HCT116 (cell line): ENCODE measurements around the gene SPPL2B. TPM values are rescaled to one million over a fixed set of nuclear protein-coding genes. Genes with fewer than 3 reads are reported as not detected.

Experiments used
- ATAC-seq: fragments of 200-7000 bp; cut with Tn5 transposase; 2 replicates; pipeline ENCODE4 v1.9.1; 2020; ENCODE audit warnings: mild to moderate bottlenecking, moderate library complexity
- BruUV-seq: library from RNA; stranded (reverse); fragments of 400-500 nt; replicated peaks from 2 replicates; lab custom pipeline; 2021; lab: Mats Ljungman, UMichigan
- CTCF ChIA-PET: fragments of 300-600 bp; sonication (Branson Sonifier 250); formaldehyde crosslinking; loops from one replicate; lab custom pipeline; 2021; ENCODE audit warnings: antibody characterized with exemption; lab: Charles Lee
- POLR2A ChIA-PET: fragments of 300-600, 350-600 bp; sonication (Branson Sonifier 250); formaldehyde crosslinking; loops from one replicate; lab custom pipeline; 2021; ENCODE audit warnings: antibody characterized with exemption; lab: Charles Lee
- RAD21 ChIA-PET, 2 experiments: fragments of 300-600 bp; sonication (Branson Sonifier 250); formaldehyde crosslinking; loops; one replicate each; lab custom pipeline; 2023; ENCODE audit warnings: low total read pairs in 2 of 2; ENCODE audit not compliant: uncharacterized antibody in 2 of 2, unreplicated experiment in 2 of 2, low non-redundant PET in 1 of 2; lab: Charles Lee
- DNase-seq: peaks from one replicate; pipeline ENCODE4 v3.0.0-alpha.2; 2010; ENCODE audit warnings: low read depth, low spot score
- H2AFZ ChIP-seq: fragments of 200-600 bp; shearing (Covaris generic), sonication (generic); 2 replicates; pipeline ENCODE4 v1.6.1; 2017; ENCODE audit warnings: low read depth, mixed run types, mixed read lengths, antibody characterized with exemption, low read length; ENCODE audit not compliant: poor library complexity, severe bottlenecking
- H3K27ac ChIP-seq: 2 replicates; pipeline ENCODE4 v1.5.1; 2012; ENCODE audit warnings: low read depth, low read length
- H3K27me3 ChIP-seq: fragments of 200-600 bp; sonication (generic); 2 replicates; pipeline ENCODE4 v1.6.1; 2016; ENCODE audit warnings: mixed run types, low read length, mixed read lengths; ENCODE audit not compliant: insufficient read depth
- H3K36me3 ChIP-seq, 2 experiments: fragments of 200-500 bp in 1 of 2; fragments of 200-600 bp in 1 of 2; sonication (Bioruptor generic) in 1 of 2; sonication (generic) in 1 of 2; 2 replicates each; pipeline versions ENCODE4 v1.5.1 to v1.6.1; 2014 to 2016; ENCODE audit warnings: low read length in 2 of 2, inconsistent platforms in 1 of 2, mixed read lengths in 1 of 2, mixed run types in 1 of 2; ENCODE audit not compliant: insufficient read depth in 2 of 2, control insufficient read depth in 1 of 2
- H3K4me1 ChIP-seq, 2 experiments: fragments of 200-600 bp in 1 of 2; sonication (generic) in 1 of 2; 2 replicates each; pipeline versions ENCODE4 v1.5.1 to v1.6.1; 2012 to 2017; ENCODE audit warnings: low read length in 2 of 2, inconsistent platforms in 1 of 2, mild to moderate bottlenecking in 1 of 2, mixed read lengths in 1 of 2, mixed run types in 1 of 2, moderate library complexity in 1 of 2; ENCODE audit not compliant: insufficient read depth in 2 of 2, control insufficient read depth in 1 of 2
- H3K4me2 ChIP-seq: fragments of 200-600 bp; sonication (generic); 2 replicates; pipeline ENCODE4 v1.6.1; 2017; ENCODE audit warnings: mixed run types, low read length, mixed read lengths
- H3K4me3 ChIP-seq, 2 experiments: fragments of 200-600 bp in 1 of 2; sonication (generic) in 1 of 2; replicated peaks in 1 of 2; 2 replicates each; pipeline ENCODE4 v1.5.1; 2011 to 2016; ENCODE audit warnings: low read length in 2 of 2, control low read depth in 1 of 2, low read depth in 1 of 2, mild to moderate bottlenecking in 1 of 2, mixed read lengths in 1 of 2, mixed run types in 1 of 2
- H3K79me2 ChIP-seq: fragments of 200-600 bp; sonication (generic); 2 replicates; pipeline ENCODE4 v1.6.1; 2017; ENCODE audit warnings: mild to moderate bottlenecking, mixed run types, low read length, moderate library complexity, mixed read lengths; ENCODE audit not compliant: insufficient read depth
- H3K9ac ChIP-seq: fragments of 200-600 bp; sonication (generic); 2 replicates; pipeline ENCODE4 v1.6.1; 2016; ENCODE audit warnings: low read length, mixed read lengths
- H3K9me2 ChIP-seq: fragments of 200-600 bp; sonication (generic), shearing (Covaris generic); 2 replicates; pipeline ENCODE4 v1.6.1; 2017; ENCODE audit warnings: mixed run types, mild to moderate bottlenecking, moderate library complexity; ENCODE audit not compliant: insufficient read depth
- H3K9me3 ChIP-seq, 2 experiments: fragments of 200-500 bp in 1 of 2; fragments of 200-600 bp in 1 of 2; sonication (Bioruptor generic) in 1 of 2; sonication (generic) in 1 of 2; 2 replicates each; pipeline ENCODE4 v1.6.1; 2014 to 2017; ENCODE audit warnings: low read length in 2 of 2, mixed read lengths in 2 of 2, inconsistent platforms in 1 of 2, low read depth in 1 of 2, mild to moderate bottlenecking in 1 of 2, mixed run types in 1 of 2, moderate library complexity in 1 of 2; ENCODE audit not compliant: control insufficient read depth in 1 of 2, insufficient read depth in 1 of 2
- H4K20me1 ChIP-seq: fragments of 200-600 bp; sonication (generic), shearing (Covaris generic); 2 replicates; pipeline ENCODE4 v1.6.1; 2017; ENCODE audit warnings: mixed run types, mild to moderate bottlenecking, moderate library complexity; ENCODE audit not compliant: insufficient read depth
- CBX3 ChIP-seq: IDR thresholded peaks from 2 replicates; pipeline ENCODE4 v1.6.1; 2012; ENCODE audit warnings: low read depth
- CTCF ChIP-seq, 3 experiments: fragments of 200-600 bp in 1 of 3; sonication (generic) in 1 of 3; IDR thresholded peaks in 2 of 3; conservative IDR thresholded peaks in 1 of 3; 2 replicates each; pipeline ENCODE4 v1.5.1; 2012 to 2017; ENCODE audit warnings: low read depth in 2 of 3, low read length in 2 of 3, antibody characterized with exemption in 1 of 3, borderline replicate concordance in 1 of 3, control low read depth in 1 of 3, mild to moderate bottlenecking in 1 of 3, mixed read lengths in 1 of 3, mixed run types in 1 of 3, moderate library complexity in 1 of 3; ENCODE audit not compliant: insufficient read depth in 1 of 3
- JUND ChIP-seq: IDR thresholded peaks from 2 replicates; pipeline ENCODE4 v1.6.1; 2012
- ZNF274 ChIP-seq: fragments of 200-500 bp; sonication (Bioruptor generic); IDR thresholded peaks from 2 replicates; pipeline ENCODE4 v1.6.1; 2014; ENCODE audit warnings: mild to moderate bottlenecking, low read depth, low read length, inconsistent platforms
- intact Hi-C: fragments of 100-400 bp; cut with micrococcal nuclease; formaldehyde crosslinking; loops from 2 replicates; pipeline ENCODE4 v1.10.0; 2022
- total RNA-seq: library from RNA; stranded (reverse); gene quantifications from one replicate; pipeline ENCODE4 v1.2.1, GENCODE V29; 2021; ENCODE audit not compliant: unreplicated experiment

SPPL2B gene
- total RNA-seq, 1 experiment from 2014 or later, result 83.1 TPM

- no peaks in the 10 kb centered on the region for H3K36me3 ChIP-seq
- BruUV-seq, result no TSS peak
- no peak overlapping the region for H3K27ac ChIP-seq
- DNase-seq, result no peak
- intact Hi-C loops, result no loop called here
- H2AFZ ChIP-seq, result no peak overlapping the region
- POLR2A ChIA-PET, result no interaction called here
- H3K9me3 ChIP-seq, result peaks cover 0 to 11% of the 10 kb centered on the region in 2 experiments; a peak in 1 of 4 replicates
- peak; percentile 71 for ATAC-seq
- peaks cover 39% of the 10 kb centered on the region for H3K79me2 ChIP-seq
- H3K4me2 ChIP-seq, result no peak overlapping the region
- no peak overlapping the region for H3K9ac ChIP-seq
- no peaks in the 10 kb centered on the region; the same call in 1 of the 2 replicates for H4K20me1 ChIP-seq
- no peaks in the 10 kb centered on the region for H3K9me2 ChIP-seq
- CTCF ChIA-PET, result no interaction called here
- RAD21 ChIA-PET, result no interaction called here
- no peak overlapping the region for H3K4me3 ChIP-seq
- TF ChIP-seq CTCF (IDR thresholded peaks at IDR 0.05 in 2 of 3, conservative IDR thresholded peaks at IDR 0.05 in 1 of 3; ENCODE audit: borderline replicate concordance in 1 of 3, insufficient read depth in 1 of 3, low read depth in 2 of 3, low read length in 2 of 3) (peak in 1 of 3 experiments; percentile 23; a peak in 2 of 6 replicates), ZNF274 (no peak)
- no peaks in the 10 kb centered on the region for H3K4me1 ChIP-seq
- H3K27me3 ChIP-seq, result no peaks in the 10 kb centered on the region
Observed at GRCh38 chr19:2337329-2337707, 8.8 kb downstream of the SPPL2B start.

- Histone ChIP-seq H3K27me3 (no peaks in the 10 kb centered on the region), H3K27ac (no peak overlapping the region), H3K9me3 (peaks cover 0 to 11% of the 10 kb centered on the region in 2 experiments; a peak in 1 of 4 replicates), H3K9me2 (no peaks in the 10 kb centered on the region), H3K4me3 (no peak overlapping the region), H3K79me2 (peaks cover 35% of the 10 kb centered on the region; the same call in 1 of the 2 replicates), H3K36me3 (no peaks in the 10 kb centered on the region), H3K4me2 (no peak overlapping the region), H2AFZ (no peak overlapping the region), H3K9ac (no peak overlapping the region), H4K20me1 (no peaks in the 10 kb centered on the region; the same call in 1 of the 2 replicates), H3K4me1 (no peaks in the 10 kb centered on the region)
- BruUV-seq, result no TSS peak
- ATAC-seq, result no peak
- DNase-seq, result no peak
- CTCF ChIA-PET, result no interaction called here
- RAD21 ChIA-PET, result no interaction called here
- intact Hi-C loops, result no loop called here
- POLR2A ChIA-PET, result no interaction called here
- TF ChIP-seq CBX3 (no peak), JUND (no peak)
Observed at GRCh38 chr19:2338055-2338615, 9.7 kb downstream of the SPPL2B start.
